Measurements from ENCODE around the gene MBTPS1.

The MBTPS1 gene

GRCh38 chr16:84144209-84144858 lies 27.6 kb upstream of the MBTPS1 start:
- H2AFZ ChIP-seq (ENCODE audit: low read depth) = peak overlapping the region; percentile 47
- H3K79me2 ChIP-seq (ENCODE audit: insufficient read depth, low read depth) = peaks cover 11% of the 10 kb centered on the region; the same call in 1 of the 2 replicates
- H3K27ac ChIP-seq = no peak overlapping the region
- H3K4me1 ChIP-seq (ENCODE audit: low read depth, poor library complexity, severe bottlenecking) = peaks cover 20% of the 10 kb centered on the region
- TF ChIP-seq CTCF (conservative IDR thresholded peaks at IDR 0.05; ENCODE audit: low read depth, low read length) = no peak
- H3K4me2 ChIP-seq = peak overlapping the region; percentile 77
- peak overlapping the region; percentile 22; the same call in 1 of the 2 replicates for H3K9ac ChIP-seq
- no peaks in the 10 kb centered on the region for H3K36me3 ChIP-seq (ENCODE audit: insufficient read depth)
- no peak overlapping the region for H3K4me3 ChIP-seq (IDR thresholded peaks at IDR 0.05; ENCODE audit: insufficient read depth, low read depth, low read length)
- H4K20me1 ChIP-seq (ENCODE audit: insufficient read depth) = no peaks in the 10 kb centered on the region
- H3K27me3 ChIP-seq (ENCODE audit: insufficient read depth, low read depth) = no peaks in the 10 kb centered on the region

- TF ChIP-seq CTCF (conservative IDR thresholded peaks at IDR 0.05; ENCODE audit: low read depth, low read length) = no peak
- no peak overlapping the region for H3K27ac ChIP-seq
- peak overlapping the region; percentile 77 for H3K4me2 ChIP-seq
- no peaks in the 10 kb centered on the region for H3K36me3 ChIP-seq (ENCODE audit: insufficient read depth)
- no peak overlapping the region for H3K9ac ChIP-seq
- no peak overlapping the region; the same call in 1 of the 2 replicates for H2AFZ ChIP-seq (ENCODE audit: low read depth)
- peaks cover 11% of the 10 kb centered on the region; the same call in 1 of the 2 replicates for H3K79me2 ChIP-seq (ENCODE audit: insufficient read depth, low read depth)
- H4K20me1 ChIP-seq (ENCODE audit: insufficient read depth) = no peaks in the 10 kb centered on the region
- no peak overlapping the region for H3K4me3 ChIP-seq (IDR thresholded peaks at IDR 0.05; ENCODE audit: insufficient read depth, low read depth, low read length)
- H3K27me3 ChIP-seq (ENCODE audit: insufficient read depth, low read depth) = no peaks in the 10 kb centered on the region
- peaks cover 25% of the 10 kb centered on the region for H3K4me1 ChIP-seq (ENCODE audit: low read depth, poor library complexity, severe bottlenecking)
Measured at GRCh38 chr16:84143784-84144199, 27.1 kb upstream of the MBTPS1 start.

DNA sequence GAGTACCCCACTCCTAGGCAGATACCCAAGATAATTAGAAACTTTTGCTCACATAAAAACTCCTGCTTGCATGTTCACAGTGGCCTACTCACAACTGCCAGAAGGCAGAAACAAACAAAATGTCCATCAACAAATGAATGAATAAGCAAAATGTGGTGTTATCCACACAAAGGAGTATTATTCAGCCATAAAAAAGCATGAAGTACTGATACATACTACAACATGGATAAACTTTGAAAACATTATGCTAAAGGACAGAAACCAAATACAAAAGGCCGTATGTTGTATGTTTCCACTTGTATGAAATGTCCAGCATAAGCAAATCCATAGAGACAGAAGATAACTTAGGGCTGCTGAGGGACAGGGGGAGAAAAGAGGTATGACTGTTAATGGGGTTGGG lies 26.3 kb upstream of the MBTPS1 start:
- no peak for TF ChIP-seq CTCF (conservative IDR thresholded peaks at IDR 0.05; ENCODE audit: low read depth, low read length)
- H2AFZ ChIP-seq (ENCODE audit: low read depth) = no peak overlapping the region
- no peak overlapping the region for H3K9ac ChIP-seq
- H3K4me1 ChIP-seq (ENCODE audit: low read depth, poor library complexity, severe bottlenecking) = peaks cover 31% of the 10 kb centered on the region
- no peaks in the 10 kb centered on the region for H3K27me3 ChIP-seq (ENCODE audit: insufficient read depth, low read depth)
- H3K36me3 ChIP-seq (ENCODE audit: insufficient read depth) = no peaks in the 10 kb centered on the region
- H3K79me2 ChIP-seq (ENCODE audit: insufficient read depth, low read depth) = peaks cover 11% of the 10 kb centered on the region; the same call in 1 of the 2 replicates
- no peaks in the 10 kb centered on the region for H4K20me1 ChIP-seq (ENCODE audit: insufficient read depth)
- no peak overlapping the region for H3K4me3 ChIP-seq (IDR thresholded peaks at IDR 0.05; ENCODE audit: insufficient read depth, low read depth, low read length)
- no peak overlapping the region for H3K27ac ChIP-seq
- H3K4me2 ChIP-seq = no peak overlapping the region

- TF ChIP-seq CTCF (conservative IDR thresholded peaks at IDR 0.05; ENCODE audit: low read depth, low read length) = 0 out of 2 replicates have a peak, but pooled peaks have one; percentile 21
- Histone ChIP-seq H3K79me2 (ENCODE audit: insufficient read depth, low read depth) (peaks cover 21% of the 10 kb centered on the region; the same call in 1 of the 2 replicates), H4K20me1 (ENCODE audit: insufficient read depth) (no peaks in the 10 kb centered on the region), H3K4me3 (IDR thresholded peaks at IDR 0.05; ENCODE audit: insufficient read depth, low read depth, low read length) (no peak overlapping the region), H3K4me1 (ENCODE audit: low read depth, poor library complexity, severe bottlenecking) (peaks cover 50% of the 10 kb centered on the region), H3K4me2 (no peak overlapping the region), H3K27ac (no peak overlapping the region), H3K27me3 (ENCODE audit: insufficient read depth, low read depth) (no peaks in the 10 kb centered on the region), H3K9ac (no peak overlapping the region), H3K36me3 (ENCODE audit: insufficient read depth) (no peaks in the 10 kb centered on the region), H2AFZ (ENCODE audit: low read depth) (no peak overlapping the region)
Measured at GRCh38 chr16:84141143-84141670, 24.5 kb upstream of the MBTPS1 start.

All from KMS-11 (cell line).